Skeletal muscle satellite cell (primary cell): ENCODE results near the gene NEU2.
"Not testable (repeated sequence)": the region's sequence is repeated elsewhere in the genome, so short reads cannot be mapped to it uniquely, and the experiment has no call there.

Experiments
- H3K27me3 ChIP-seq: 2 replicates; pipeline ENCODE4 v1.7.0; 2013; ENCODE audit warnings: low read length; ENCODE audit not compliant: control insufficient read depth, insufficient read depth
- H3K36me3 ChIP-seq: 2 replicates; pipeline ENCODE4 v1.7.0; 2013; ENCODE audit warnings: mild to moderate bottlenecking, control low read depth, low read length; ENCODE audit not compliant: insufficient read depth
- H3K4me1 ChIP-seq: 2 replicates; pipeline ENCODE4 v1.7.0; 2013; ENCODE audit warnings: low read length; ENCODE audit not compliant: control insufficient read depth, insufficient read depth
- H3K4me2 ChIP-seq: 2 replicates; pipeline ENCODE4 v1.7.0; 2013; ENCODE audit warnings: mild to moderate bottlenecking, low read length
- H3K4me3 ChIP-seq: 2 replicates; pipeline ENCODE4 v1.7.0; 2013; ENCODE audit warnings: low read length
- H3K9ac ChIP-seq: 2 replicates; pipeline ENCODE4 v1.7.0; 2013; ENCODE audit warnings: mild to moderate bottlenecking, low read depth, low read length, moderate library complexity
- H3K9me3 ChIP-seq: replicated peaks from 2 replicates; pipeline ENCODE4 v1.7.0; 2013; ENCODE audit warnings: mild to moderate bottlenecking, control low read depth, low read length

The NEU2 gene

GRCh38 chr2:233011702-233012131, 20.8 kb upstream of the NEU2 start:
- no peak overlapping the region for H3K4me2 ChIP-seq

GRCh38 chr2:233012301-233012971, 20.0 kb upstream of the NEU2 start:
- no peaks in the 10 kb centered on the region for H3K4me1 ChIP-seq
- H3K9me3 ChIP-seq, result no peaks in the 10 kb centered on the region
- no peak overlapping the region for H3K4me3 ChIP-seq
- peaks cover 4% of the 10 kb centered on the region for H3K27me3 ChIP-seq
- no peak overlapping the region for H3K4me2 ChIP-seq
- no peak overlapping the region for H3K9ac ChIP-seq
- H3K36me3 ChIP-seq, result no peaks in the 10 kb centered on the region

More at GRCh38 chr2:233011702-233012131, 20.8 kb upstream of the NEU2 start:
- H3K9ac ChIP-seq, result no peak overlapping the region
- H3K4me1 ChIP-seq, result no peaks in the 10 kb centered on the region
- H3K9me3 ChIP-seq, result no peaks in the 10 kb centered on the region
- H3K27me3 ChIP-seq, result peaks cover 6% of the 10 kb centered on the region
- no peak overlapping the region for H3K4me3 ChIP-seq
- no peaks in the 10 kb centered on the region for H3K36me3 ChIP-seq

GRCh38 chr2:233013027-233013461, 19.4 kb upstream of the NEU2 start, which contains the start of gene NGEF:
Gene NGEF (minus strand): TSS chr2:233013256. CDS start chr2:232974890, 38,366 bp downstream.
- Histone ChIP-seq H3K4me3 (no peak within 1 kb of the TSS), H3K36me3 (no peaks in the 10 kb centered on the region), H3K4me1 (no peaks in the 10 kb centered on the region), H3K9me3 (no peaks in the 10 kb centered on the region), H3K9ac (no peak within 1 kb of the TSS), H3K4me2 (no peak within 1 kb of the TSS), H3K27me3 (peaks cover 3% of the 10 kb centered on the region)

GRCh38 chr2:233013650-233014049, 18.8 kb upstream of the NEU2 start:
- peaks cover 3% of the 10 kb centered on the region for H3K27me3 ChIP-seq
- no peak overlapping the region for H3K4me3 ChIP-seq
- H3K9ac ChIP-seq, result no peak overlapping the region
- no peak overlapping the region for H3K4me2 ChIP-seq
- no peaks in the 10 kb centered on the region for H3K9me3 ChIP-seq
- no peaks in the 10 kb centered on the region for H3K4me1 ChIP-seq
- no peaks in the 10 kb centered on the region for H3K36me3 ChIP-seq

- Histone ChIP-seq H3K4me3 (no peak overlapping the region), H3K9me3 (no peaks in the 10 kb centered on the region), H3K9ac (no peak overlapping the region), H3K36me3 (no peaks in the 10 kb centered on the region), H3K4me1 (no peaks in the 10 kb centered on the region), H3K27me3 (peaks cover 3% of the 10 kb centered on the region), H3K4me2 (no peak overlapping the region)
Measured at GRCh38 chr2:233015019-233015645, 17.3 kb upstream of the NEU2 start.

- H3K4me3 ChIP-seq, result no peak overlapping the region
- no peak overlapping the region for H3K4me2 ChIP-seq
- H3K9me3 ChIP-seq, result no peaks in the 10 kb centered on the region
- H3K9ac ChIP-seq, result no peak overlapping the region
- H3K4me1 ChIP-seq, result no peaks in the 10 kb centered on the region
- no peaks in the 10 kb centered on the region for H3K36me3 ChIP-seq
- peaks cover 3% of the 10 kb centered on the region for H3K27me3 ChIP-seq
Measured at GRCh38 chr2:233017947-233018346, 14.5 kb upstream of the NEU2 start.

GRCh38 chr2:233019610-233020009, 12.9 kb upstream of the NEU2 start:
- not testable (repeated sequence) for H3K9me3 ChIP-seq, H3K27me3 ChIP-seq, H3K36me3 ChIP-seq, H3K9ac ChIP-seq, H3K4me1 ChIP-seq, H3K4me3 ChIP-seq, H3K4me2 ChIP-seq

GRCh38 chr2:233020454-233020853, 12.0 kb upstream of the NEU2 start:
- H3K9ac ChIP-seq, result no peak overlapping the region
- no peaks in the 10 kb centered on the region for H3K36me3 ChIP-seq
- H3K9me3 ChIP-seq, result no peaks in the 10 kb centered on the region
- no peak overlapping the region for H3K4me2 ChIP-seq
- H3K4me1 ChIP-seq, result no peaks in the 10 kb centered on the region
- no peaks in the 10 kb centered on the region for H3K27me3 ChIP-seq
- no peak overlapping the region for H3K4me3 ChIP-seq

- Histone ChIP-seq H3K4me1 (peaks cover 8% of the 10 kb centered on the region), H3K36me3 (no peaks in the 10 kb centered on the region), H3K9me3 (no peaks in the 10 kb centered on the region), H3K4me3 (no peak overlapping the region), H3K4me2 (no peak overlapping the region), H3K27me3 (no peaks in the 10 kb centered on the region), H3K9ac (no peak overlapping the region)
Measured at GRCh38 chr2:233021771-233022170, 10.7 kb upstream of the NEU2 start.

GRCh38 chr2:233022561-233022960, 9.9 kb upstream of the NEU2 start:
- Histone ChIP-seq H3K9ac (no peak overlapping the region), H3K9me3 (no peaks in the 10 kb centered on the region), H3K36me3 (no peaks in the 10 kb centered on the region), H3K4me1 (peaks cover 8% of the 10 kb centered on the region), H3K27me3 (no peaks in the 10 kb centered on the region), H3K4me3 (no peak overlapping the region), H3K4me2 (no peak overlapping the region)

GRCh38 chr2:233023007-233023760, 9.3 kb upstream of the NEU2 start:
- Histone ChIP-seq H3K27me3 (no peaks in the 10 kb centered on the region), H3K9me3 (no peaks in the 10 kb centered on the region), H3K9ac (no peak overlapping the region), H3K4me1 (peaks cover 8% of the 10 kb centered on the region), H3K4me3 (no peak overlapping the region), H3K36me3 (no peaks in the 10 kb centered on the region), H3K4me2 (no peak overlapping the region)
